ENCODE results near the gene PCBP3. TPM values are rescaled to one million over a fixed set of nuclear protein-coding genes. Genes with fewer than 3 reads are reported as not detected.

PCBP3 gene
- total RNA-seq, 1 donor from 2014 or later: not detected

GRCh38 chr21:45632160-45632559 lies 11.4 kb upstream of the PCBP3 start:
- TF ChIP-seq CTCF (conservative IDR thresholded peaks at IDR 0.05; ENCODE audit: low read depth, low read length): no peak
- DNase-seq (ENCODE audit: low read depth): no peak
- H3K4me3 ChIP-seq (ENCODE audit: low read depth, low read length): no peak overlapping the region

DNA sequence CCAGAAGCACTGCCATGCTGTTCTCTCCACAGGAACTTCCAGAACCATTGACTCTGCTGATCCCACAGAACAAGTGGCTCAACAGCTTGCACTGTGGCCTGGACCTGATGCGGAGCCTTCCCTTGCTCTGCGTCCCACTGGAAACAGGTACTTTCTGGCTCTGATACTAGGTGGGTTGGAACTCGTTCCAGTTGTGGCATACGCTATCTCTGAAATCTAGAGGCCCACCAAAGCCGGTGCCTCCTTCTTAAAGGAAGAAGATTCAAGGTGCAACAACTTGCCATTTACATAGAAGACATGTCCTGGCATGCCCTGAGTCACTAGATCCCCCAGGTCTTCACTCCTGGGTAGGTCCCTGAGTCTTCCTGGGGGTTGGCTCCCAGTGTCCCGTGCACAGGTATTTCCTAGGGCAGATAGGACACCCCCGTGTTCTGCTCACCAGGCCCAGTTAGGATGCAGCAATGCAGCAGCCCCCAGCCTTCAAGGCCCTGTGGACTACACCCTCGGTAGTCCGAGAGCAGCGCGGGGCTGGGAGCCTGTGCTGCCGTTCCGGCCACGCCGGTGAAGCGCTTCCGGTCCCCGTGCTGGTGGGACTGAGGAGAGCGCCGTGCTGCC lies 10.8 kb upstream of the PCBP3 start:
- no peak overlapping the region for H3K4me3 ChIP-seq (ENCODE audit: low read depth, low read length)
- no peak for TF ChIP-seq CTCF (conservative IDR thresholded peaks at IDR 0.05; ENCODE audit: low read depth, low read length)
- no peak for DNase-seq (ENCODE audit: low read depth)

DNA sequence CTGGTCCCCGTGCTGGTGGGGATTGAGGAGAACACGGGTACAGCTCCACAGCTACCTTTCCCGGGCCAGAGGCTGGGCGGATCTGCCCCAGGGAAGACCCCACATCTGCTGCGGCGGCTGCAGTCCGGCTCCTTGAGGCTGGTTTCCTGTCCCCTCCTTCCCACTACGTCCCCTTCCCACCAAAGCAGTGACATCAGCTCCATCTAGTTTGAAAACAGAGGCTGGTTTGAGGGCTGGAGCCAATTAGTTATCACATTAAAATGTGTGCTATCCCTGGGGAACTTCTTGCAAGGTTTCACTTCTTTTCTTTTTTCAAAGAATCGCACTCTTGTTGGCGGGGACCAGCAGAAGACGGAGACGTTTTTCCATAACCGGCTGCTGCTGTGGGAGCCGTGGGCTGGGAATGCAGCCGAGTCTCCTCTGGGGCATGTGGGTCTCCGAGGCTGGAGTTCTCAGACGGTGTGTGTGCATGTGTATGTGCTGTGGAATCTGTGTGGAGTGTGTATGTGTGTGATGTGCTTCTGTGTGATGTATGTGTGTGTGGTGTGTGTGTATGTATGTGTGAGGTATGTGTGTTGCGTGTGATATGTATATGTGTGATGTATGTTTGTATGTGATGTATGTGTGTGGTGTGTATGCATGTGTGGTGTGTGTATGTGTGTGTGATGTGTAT lies 8.9 kb upstream of the PCBP3 start:
- no peak overlapping the region for H3K4me3 ChIP-seq (ENCODE audit: low read depth, low read length)
- DNase-seq (ENCODE audit: low read depth): no peak
- TF ChIP-seq CTCF (conservative IDR thresholded peaks at IDR 0.05; ENCODE audit: low read depth, low read length): no peak

- TF ChIP-seq CTCF (conservative IDR thresholded peaks at IDR 0.05; ENCODE audit: low read depth, low read length): no peak
- no peak for DNase-seq (ENCODE audit: low read depth)
- H3K4me3 ChIP-seq (ENCODE audit: low read depth, low read length): no peak overlapping the region
These were observed 8.0 kb upstream of the PCBP3 start for GRCh38 chr21:45635271-45636151.

GRCh38 chr21:45636459-45636858 lies 7.1 kb upstream of the PCBP3 start:
- no peak for DNase-seq (ENCODE audit: low read depth)
- no peak for TF ChIP-seq CTCF (conservative IDR thresholded peaks at IDR 0.05; ENCODE audit: low read depth, low read length)
- no peak overlapping the region for H3K4me3 ChIP-seq (ENCODE audit: low read depth, low read length)

DNA sequence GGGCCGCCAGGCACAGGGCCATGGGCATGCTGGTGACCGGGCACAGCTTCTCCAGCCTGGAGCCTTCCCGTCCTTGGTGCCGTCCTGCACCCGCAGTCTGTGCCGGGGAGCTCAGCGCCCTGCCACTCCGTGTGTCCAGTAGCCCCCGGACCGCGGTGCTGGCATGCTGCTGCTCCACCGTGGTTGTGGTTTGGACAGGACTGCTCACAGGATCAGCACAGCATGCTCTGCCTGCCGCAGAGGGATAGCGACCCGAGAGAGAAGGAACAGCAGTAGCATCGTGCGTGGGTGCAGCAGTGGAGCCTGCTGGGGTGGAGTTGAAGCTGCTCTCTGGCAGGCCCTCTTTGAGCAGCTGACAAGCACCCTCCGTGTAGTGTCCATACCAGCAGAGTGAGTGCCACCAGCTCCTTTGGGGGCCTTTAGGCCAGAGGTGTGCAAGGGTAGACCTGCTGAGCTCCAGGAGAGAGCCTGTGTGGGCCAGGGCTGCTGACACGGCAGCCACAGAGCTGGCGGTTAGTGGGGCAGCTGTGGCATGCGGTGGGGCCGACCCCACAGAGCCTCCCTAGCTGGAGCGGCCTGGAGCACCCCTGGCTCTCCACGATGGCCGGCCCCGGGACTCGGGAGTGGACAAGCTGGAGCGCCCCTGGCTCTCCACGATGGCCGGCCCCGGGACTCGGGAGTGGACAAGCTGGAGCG lies 6.4 kb upstream of the PCBP3 start:
- H3K4me3 ChIP-seq (ENCODE audit: low read depth, low read length): no peak overlapping the region
- no peak for DNase-seq (ENCODE audit: low read depth)

More for the DNA sequence above, 6.4 kb upstream of the PCBP3 start:
- no peak for TF ChIP-seq CTCF (conservative IDR thresholded peaks at IDR 0.05; ENCODE audit: low read depth, low read length)
